GM06990 (cell line): ENCODE results near the gene THSD4.
"Not testable (repeated sequence)": the region's sequence is repeated elsewhere in the genome, so short reads cannot be mapped to it uniquely, and the experiment has no call there.

ENCODE experiments used
- DNase-seq: peaks from one replicate; pipeline ENCODE4 v3.0.0-alpha.2; 2011; ENCODE audit not compliant: insufficient read length; ENCODE audit errors: extremely low read depth
- H3K27me3 ChIP-seq: replicated peaks from 2 replicates; pipeline ENCODE4 v1.6.0; 2011; ENCODE audit warnings: low read length; ENCODE audit not compliant: control insufficient read depth, insufficient read depth
- H3K36me3 ChIP-seq: 2 replicates; pipeline ENCODE4 v1.5.1; 2011; ENCODE audit warnings: low read length; ENCODE audit not compliant: control insufficient read depth, insufficient read depth
- H3K4me3 ChIP-seq: replicated peaks from 2 replicates; pipeline ENCODE4 v1.5.1; 2011; ENCODE audit warnings: low read depth, mild to moderate bottlenecking, control low read depth, low read length
- CTCF ChIP-seq: IDR thresholded peaks from 2 replicates; pipeline ENCODE4 v1.5.1; 2011; ENCODE audit warnings: low read length, control low read depth, mild to moderate bottlenecking, inconsistent platforms; ENCODE audit not compliant: insufficient read depth, poor library complexity, severe bottlenecking

Gene THSD4

GRCh38 chr15:71212146-71212545 is 96.9 kb downstream of the THSD4 start:
- no peak for TF ChIP-seq CTCF
- DNase-seq, result no peak
- Histone ChIP-seq H3K27me3 (no peaks in the 10 kb centered on the region), H3K36me3 (no peaks in the 10 kb centered on the region), H3K4me3 (no peak overlapping the region)

- not testable (repeated sequence) for H3K36me3 ChIP-seq, H3K27me3 ChIP-seq, H3K4me3 ChIP-seq, DNase-seq
These were observed 98.7 kb downstream of the THSD4 start for GRCh38 chr15:71213943-71214342.

- DNase-seq, result no peak
- Histone ChIP-seq H3K27me3 (no peaks in the 10 kb centered on the region; the same call in 1 of the 2 replicates), H3K36me3 (no peaks in the 10 kb centered on the region), H3K4me3 (no peak overlapping the region)
- no peak for TF ChIP-seq CTCF
These were observed 100.0 kb downstream of the THSD4 start for GRCh38 chr15:71215126-71215894.

GRCh38 chr15:71218272-71218805 is 103.1 kb downstream of the THSD4 start:
- no peak for TF ChIP-seq CTCF
- H3K36me3 ChIP-seq, result no peaks in the 10 kb centered on the region
- no peaks in the 10 kb centered on the region; the same call in 1 of the 2 replicates for H3K27me3 ChIP-seq
- no peak for DNase-seq
- H3K4me3 ChIP-seq, result no peak overlapping the region

- Histone ChIP-seq H3K4me3 (no peak overlapping the region), H3K36me3 (no peaks in the 10 kb centered on the region), H3K27me3 (no peaks in the 10 kb centered on the region; the same call in 1 of the 2 replicates)
- TF ChIP-seq CTCF, result no peak
- no peak for DNase-seq
These were observed 103.8 kb downstream of the THSD4 start for GRCh38 chr15:71219101-71219500.

GRCh38 chr15:71219645-71220044 is 104.4 kb downstream of the THSD4 start:
- no peak for TF ChIP-seq CTCF
- H3K27me3 ChIP-seq, result no peaks in the 10 kb centered on the region; the same call in 1 of the 2 replicates
- no peaks in the 10 kb centered on the region for H3K36me3 ChIP-seq
- DNase-seq, result no peak
- H3K4me3 ChIP-seq, result no peak overlapping the region
